IMR-90 (cell line): ENCODE measurements around the gene GAS7. TPM values are rescaled to one million over a fixed set of nuclear protein-coding genes. Genes with fewer than 3 reads are reported as not detected.

Source experiments
- ATAC-seq: fragments of 200-7000 bp; cut with Tn5 transposase; 2 replicates; pipeline ENCODE4 v1.9.1; 2020; ENCODE audit warnings: low read depth, mild to moderate bottlenecking, moderate library complexity
- BruUV-seq: library from RNA; stranded (reverse); fragments of 400-500 nt; replicated peaks from 2 replicates; lab custom pipeline; 2021; lab: Mats Ljungman, UMichigan
- CTCF ChIA-PET: fragments of 300-600 bp; formaldehyde crosslinking; extraction: SDS; loops from one replicate; lab custom pipeline; 2021; ENCODE audit warnings: antibody characterized with exemption; lab: Yijun Ruan, JAX
- POLR2A ChIA-PET: fragments of 300-600 bp; sonication (Branson Sonifier 250); formaldehyde crosslinking; loops from one replicate; lab custom pipeline; 2022; ENCODE audit warnings: antibody characterized with exemption; ENCODE audit not compliant: unreplicated experiment; lab: Charles Lee
- DNase-seq: peaks from one replicate; pipeline ENCODE4 v3.0.0; 2013
- H2AFZ ChIP-seq: replicated peaks from 2 replicates; pipeline ENCODE3; 2013; ENCODE audit warnings: low read length, mild to moderate bottlenecking; ENCODE audit not compliant: poor library complexity
- H2AK5ac ChIP-seq: 2 replicates; pipeline ENCODE4 v1.6.1; 2013; ENCODE audit warnings: low read depth, low read length, inconsistent platforms
- H2AK9ac ChIP-seq: replicated peaks from 2 replicates; pipeline ENCODE3; 2013; ENCODE audit warnings: mild to moderate bottlenecking, low read depth, low read length, moderate library complexity; ENCODE audit not compliant: poor library complexity
- H2BK120ac ChIP-seq: 2 replicates; pipeline ENCODE4 v1.6.1; 2013; ENCODE audit warnings: low read depth, low read length, inconsistent platforms
- H2BK15ac ChIP-seq: 3 replicates; pipeline ENCODE4 v1.6.1; 2013; ENCODE audit warnings: low read depth, low read length, inconsistent platforms
- H2BK20ac ChIP-seq: 2 replicates; pipeline ENCODE4 v1.6.1; 2013; ENCODE audit warnings: low read depth, mild to moderate bottlenecking, inconsistent platforms, low read length, moderate library complexity
- H2BK5ac ChIP-seq: 2 replicates; pipeline ENCODE4 v1.6.1; 2013; ENCODE audit warnings: mild to moderate bottlenecking, low read depth, low read length, inconsistent platforms; ENCODE audit not compliant: poor library complexity, severe bottlenecking
- H3K14ac ChIP-seq: replicated peaks from 2 replicates; pipeline ENCODE4 v1.6.1; 2013; ENCODE audit warnings: low read depth, low read length, inconsistent platforms
- H3K18ac ChIP-seq: 2 replicates; pipeline ENCODE4 v1.6.1; 2013; ENCODE audit warnings: low read depth, low read length, control low read depth
- H3K23ac ChIP-seq: 2 replicates; pipeline ENCODE4 v1.6.1; 2013; ENCODE audit warnings: low read depth, low read length, inconsistent platforms
- H3K27ac ChIP-seq: 2 replicates; pipeline ENCODE4 v1.5.1; 2013; ENCODE audit warnings: mild to moderate bottlenecking, control low read depth, low read length; ENCODE audit not compliant: insufficient read depth
- H3K27me3 ChIP-seq: 2 replicates; pipeline ENCODE4 v1.6.1; 2013; ENCODE audit warnings: low read length; ENCODE audit not compliant: control insufficient read depth, insufficient read depth
- H3K36me3 ChIP-seq: 2 replicates; pipeline ENCODE4 v1.6.1; 2013; ENCODE audit warnings: low read length, mixed read lengths; ENCODE audit not compliant: control insufficient read depth, insufficient read depth
- H3K4ac ChIP-seq: 2 replicates; pipeline ENCODE4 v1.6.1; 2013; ENCODE audit warnings: low read depth, low read length, inconsistent platforms
- H3K4me1 ChIP-seq: 2 replicates; pipeline ENCODE4 v1.6.1; 2013; ENCODE audit warnings: low read length, mixed read lengths; ENCODE audit not compliant: control insufficient read depth, insufficient read depth
- H3K4me2 ChIP-seq: 2 replicates; pipeline ENCODE4 v1.6.1; 2013; ENCODE audit warnings: low read depth, mild to moderate bottlenecking, control low read depth, low read length, moderate library complexity
- H3K4me3 ChIP-seq: 2 replicates; pipeline ENCODE4 v1.5.1; 2013; ENCODE audit warnings: low read depth, mild to moderate bottlenecking, control low read depth, low read length, moderate library complexity; ENCODE audit not compliant: insufficient read depth
- H3K56ac ChIP-seq: 2 replicates; pipeline ENCODE4 v1.6.1; 2013; ENCODE audit warnings: low read length, inconsistent platforms; ENCODE audit not compliant: insufficient read depth; ENCODE audit errors: extremely low read depth
- H3K79me1 ChIP-seq, 2 experiments: 2 replicates each; pipeline ENCODE4 v1.6.1; 2013; ENCODE audit warnings: low read length in 2 of 2, inconsistent platforms in 1 of 2, low read depth in 1 of 2
- H3K9ac ChIP-seq: 2 replicates; pipeline ENCODE4 v1.6.1; 2013; ENCODE audit warnings: low read depth, low read length, control low read depth
- H3K9me1 ChIP-seq: 2 replicates; pipeline ENCODE4 v1.6.1; 2013; ENCODE audit warnings: low read length, inconsistent platforms; ENCODE audit not compliant: insufficient read depth
- H3K9me3 ChIP-seq: 2 replicates; pipeline ENCODE4 v1.6.1; 2013; ENCODE audit warnings: low read length; ENCODE audit not compliant: control insufficient read depth, insufficient read depth
- H4K20me1 ChIP-seq: 2 replicates; pipeline ENCODE4 v1.6.1; 2013; ENCODE audit warnings: low read length, inconsistent platforms; ENCODE audit not compliant: insufficient read depth
- H4K5ac ChIP-seq: 2 replicates; pipeline ENCODE4 v1.6.1; 2013; ENCODE audit warnings: mild to moderate bottlenecking, low read depth, low read length, control low read depth
- H4K8ac ChIP-seq, 2 experiments: 2 replicates each; pipeline ENCODE4 v1.6.1; 2013; ENCODE audit warnings: low read depth in 2 of 2, low read length in 2 of 2, control low read depth in 1 of 2, inconsistent platforms in 1 of 2
- H4K91ac ChIP-seq: 2 replicates; pipeline ENCODE4 v1.6.1; 2013; ENCODE audit warnings: low read depth, low read length, inconsistent platforms; ENCODE audit not compliant: insufficient read depth
- BHLHE40 ChIP-seq: fragments of 150-350 bp; IDR thresholded peaks from 2 replicates; pipeline ENCODE4 v1.6.1; 2016; ENCODE audit warnings: mild to moderate bottlenecking, low read depth, low read length
- CEBPB ChIP-seq: IDR thresholded peaks from 2 replicates; pipeline ENCODE4 v1.6.1; 2012; ENCODE audit warnings: low read depth, low read length, improper control_type of control experiment
- CTCF ChIP-seq: conservative IDR thresholded peaks from 2 replicates; pipeline ENCODE4 v1.5.1; 2012; ENCODE audit warnings: mild to moderate bottlenecking, low read depth, low read length, improper control_type of control experiment
- ELK1 ChIP-seq: fragments of 150-350 bp; IDR thresholded peaks from 2 replicates; pipeline ENCODE4 v1.6.1; 2016; ENCODE audit warnings: low read depth, mild to moderate bottlenecking, low read length, moderate library complexity, borderline replicate concordance
- FOS ChIP-seq: fragments of 150-350 bp; IDR thresholded peaks from 2 replicates; pipeline ENCODE4 v1.6.1; 2016; ENCODE audit warnings: low read depth, low read length
- MAFK ChIP-seq: IDR thresholded peaks from 2 replicates; pipeline ENCODE4 v1.6.1; 2012; ENCODE audit warnings: low read depth, low read length, improper control_type of control experiment
- MAZ ChIP-seq: IDR thresholded peaks from 2 replicates; pipeline ENCODE4 v1.6.1; 2012; ENCODE audit warnings: low read depth, mild to moderate bottlenecking, low read length, improper control_type of control experiment, moderate library complexity, borderline replicate concordance
- POLR2A ChIP-seq: IDR thresholded peaks from 2 replicates; pipeline ENCODE4 v1.6.1; 2012; ENCODE audit warnings: mild to moderate bottlenecking, low read depth, low read length
- SMC3 ChIP-seq: fragments of 150-350 bp; IDR thresholded peaks from 2 replicates; pipeline ENCODE4 v1.6.1; 2016; ENCODE audit warnings: low read depth, mild to moderate bottlenecking, antibody characterized with exemption, low read length, moderate library complexity
- USF2 ChIP-seq: fragments of 150-350 bp; IDR thresholded peaks from 2 replicates; pipeline ENCODE4 v1.6.1; 2017; ENCODE audit warnings: mild to moderate bottlenecking, antibody characterized with exemption, low read length, low read depth
- dilution Hi-C: fragments of 300-500 bp; cut with HindIII; formaldehyde crosslinking; loops from one replicate; pipeline ENCODE4 v1.14.3; 2018; ENCODE audit warnings: low sequenced_read_pairs; ENCODE audit not compliant: unreplicated experiment
- in situ Hi-C: fragments of 300-500 bp; cut with MboI; formaldehyde crosslinking; loops from 3 replicates; pipeline ENCODE4 v1.14.3; 2019; ENCODE audit warnings: low sequenced_read_pairs, inconsistent platforms, mixed read lengths
- intact Hi-C: fragments of 100-400 bp; cut with micrococcal nuclease; formaldehyde crosslinking; loops from 2 replicates; pipeline ENCODE4 v1.10.0; 2022
- polyA plus RNA-seq, 3 experiments: library from polyadenylated mRNA; depleted of rRNA; stranded (reverse); fragments of >200 nt; gene quantifications; 2 replicates each; pipeline ENCODE4 v1.2.3, GENCODE V29; 2012; ENCODE audit warnings: low replicate concordance in 1 of 3
- total RNA-seq: library from RNA; depleted of rRNA; stranded (reverse); fragments of >200 nt; gene quantifications from 2 replicates; pipeline ENCODE4 v1.2.3, GENCODE V29; 2012

The GAS7 gene
- total and polyA plus RNA-seq, 2 of the 4 experiments (the other 2 are of a cell fraction): 4.6 to 5.0 TPM

GRCh38 chr17:10219193-10219592 is 20.8 kb upstream of the GAS7 start:
- Histone ChIP-seq H3K9me3 (peaks cover 9% of the 10 kb centered on the region), H2AFZ (no peak overlapping the region), H3K4me2 (no peak overlapping the region), H3K56ac (no peak overlapping the region), H3K14ac (no peak overlapping the region), H3K36me3 (no peaks in the 10 kb centered on the region), H3K27ac (no peak overlapping the region), H4K20me1 (no peaks in the 10 kb centered on the region), H3K4me1 (peaks cover 1% of the 10 kb centered on the region; the same call in 1 of the 2 replicates), H2BK15ac (no peak overlapping the region), H3K9ac (no peak overlapping the region), H3K4me3 (no peak overlapping the region), H2BK120ac (no peak overlapping the region), H3K4ac (no peak overlapping the region), H2BK5ac (no peak overlapping the region), H3K23ac (no peak overlapping the region), H3K27me3 (no peaks in the 10 kb centered on the region), H4K5ac (no peak overlapping the region), H2AK9ac (no peak overlapping the region), H2AK5ac (no peak overlapping the region), H4K91ac (no peak overlapping the region), H2BK20ac (no peak overlapping the region), H4K8ac (no peak overlapping the region), H3K18ac (no peak overlapping the region), H3K79me1 (no peaks in the 10 kb centered on the region), H3K9me1 (no peaks in the 10 kb centered on the region; the same call in 1 of the 2 replicates)
- in situ Hi-C loops: no loop called here
- CTCF ChIA-PET: no interaction called here
- BruUV-seq: no TSS peak
- TF ChIP-seq ELK1 (no peak), POLR2A (no peak), USF2 (no peak), SMC3 (no peak), CEBPB (no peak), BHLHE40 (no peak), MAZ (no peak), CTCF (no peak), FOS (no peak), MAFK (no peak)
- intact Hi-C loops: no loop called here
- POLR2A ChIA-PET: no interaction called here
- ATAC-seq (no peak), DNase-seq (no peak)
- dilution Hi-C loops: no loop called here
